Measurements from ENCODE around the gene FBXO2. TPM values are rescaled to one million over a fixed set of nuclear protein-coding genes. Genes with fewer than 3 reads are reported as not detected.

Gene FBXO2
- total and polyA plus RNA-seq, 9 of the 15 experiments (the other 6 are each of a cell fraction or from before 2014, with no cell fraction given): 0.04 to 1.9 (median 0.27) TPM

DNA sequence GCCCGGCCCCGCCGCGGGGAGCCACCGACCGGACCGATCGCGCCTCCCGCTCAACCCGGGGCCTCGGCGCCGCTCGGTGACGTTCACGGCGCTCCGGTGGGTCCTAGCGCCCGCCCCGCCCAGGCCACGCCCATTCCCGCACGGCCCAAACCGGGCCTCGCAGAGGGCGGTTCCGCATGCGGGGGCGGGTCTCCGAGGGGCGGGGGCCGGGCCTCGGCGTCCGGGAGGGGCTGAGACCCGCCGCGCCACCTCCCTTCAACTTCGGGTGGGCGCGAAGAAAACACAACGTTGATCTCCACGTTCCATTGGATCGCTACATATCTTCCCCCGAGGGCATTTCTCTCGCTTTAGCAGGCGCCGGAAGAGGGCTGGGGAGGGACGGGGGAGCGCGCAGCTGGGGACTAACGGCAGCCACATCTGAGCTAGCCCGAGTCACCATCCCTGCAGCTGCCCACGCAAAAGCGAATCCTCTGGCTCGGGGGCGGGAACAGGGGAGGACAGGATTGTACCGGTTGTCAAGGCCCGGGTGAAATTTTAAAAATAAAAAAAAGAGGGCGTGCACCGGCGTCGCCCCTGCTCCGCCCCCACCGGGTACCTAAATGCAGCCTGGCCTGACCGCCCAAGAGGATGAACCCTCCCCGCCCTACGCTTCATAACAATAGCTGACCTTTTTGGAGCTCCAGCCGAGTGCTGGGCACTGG is 27.0 kb upstream of the FBXO2 start, which contains the start of gene MAD2L2 (continued):
- TF ChIP-seq TAF15 (IDR thresholded peaks at IDR 0.05; ENCODE audit: low read depth, low read length) (no peak), MCM5 (IDR thresholded peaks at IDR 0.05; ENCODE audit: low read depth) (no peak), TFAP4 (CRISPR knock-in tag; IDR thresholded peaks at IDR 0.05; ENCODE audit: borderline replicate concordance) (peak; percentile 95), SMC3 (conservative IDR thresholded peaks at IDR 0.05; ENCODE audit: insufficient read depth, low read depth, low read length) (no peak), MTF1 (CRISPR knock-in tag; IDR thresholded peaks at IDR 0.05; ENCODE audit: borderline replicate concordance) (no peak), MYC (IDR thresholded peaks at IDR 0.05; ENCODE audit: low read depth, low read length) (peak; percentile 70; the same call in 1 of the 2 replicates), MYC (CRISPR knock-in tag; IDR thresholded peaks at IDR 0.05; ENCODE audit: borderline replicate concordance, low read depth) (peak; percentile 56; the same call in 1 of the 2 replicates), ERF (CRISPR knock-in tag; IDR thresholded peaks at IDR 0.05) (no peak; the same call in 1 of the 2 replicates), NRF1 (conservative IDR thresholded peaks at IDR 0.05 in 1 of 2, IDR thresholded peaks at IDR 0.05 in 1 of 2) (peak; percentile 68), ZNF347 (CRISPR knock-in tag; IDR thresholded peaks at IDR 0.05; ENCODE audit: low read depth) (no peak), CAMTA2 (CRISPR knock-in tag; conservative IDR thresholded peaks at IDR 0.05) (no peak), SAP30 (IDR thresholded peaks at IDR 0.05; ENCODE audit: borderline replicate concordance, insufficient read depth, low read depth, low read length, poor library complexity, severe bottlenecking) (peak; percentile 35), KLF13 (tag; IDR thresholded peaks at IDR 0.05; ENCODE audit: borderline replicate concordance, low read depth) (peak; percentile 82; the same call in 1 of the 2 replicates), ZFP1 (CRISPR knock-in tag; IDR thresholded peaks at IDR 0.05) (no peak), STAT5A (IDR thresholded peaks at IDR 0.05; ENCODE audit: borderline replicate concordance, low read length) (no peak), PBX2 (CRISPR knock-in tag; IDR thresholded peaks at IDR 0.05; ENCODE audit: low read depth) (no peak), PBX2 (tag; conservative IDR thresholded peaks at IDR 0.05; ENCODE audit: low read depth) (no peak), ZNF766 (CRISPR knock-in tag; conservative IDR thresholded peaks at IDR 0.05) (peak; percentile 25; the same call in 1 of the 2 replicates), SNRNP70 (optimal IDR thresholded peaks at IDR 0.05; ENCODE audit: low read depth, low read length) (no peak), SMARCC2 (IDR thresholded peaks at IDR 0.05; ENCODE audit: low read depth) (no peak)
- TF ChIP-seq, protein P1, sequence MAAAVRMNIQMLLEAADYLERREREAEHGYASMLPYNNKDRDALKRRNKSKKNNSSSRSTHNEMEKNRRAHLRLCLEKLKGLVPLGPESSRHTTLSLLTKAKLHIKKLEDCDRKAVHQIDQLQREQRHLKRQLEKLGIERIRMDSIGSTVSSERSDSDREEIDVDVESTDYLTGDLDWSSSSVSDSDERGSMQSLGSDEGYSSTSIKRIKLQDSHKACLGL (CRISPR knock-in tag; IDR thresholded peaks at IDR 0.05; ENCODE audit: borderline replicate concordance, poor library complexity, severe bottlenecking): no peak
- TF ChIP-seq, protein P2, sequence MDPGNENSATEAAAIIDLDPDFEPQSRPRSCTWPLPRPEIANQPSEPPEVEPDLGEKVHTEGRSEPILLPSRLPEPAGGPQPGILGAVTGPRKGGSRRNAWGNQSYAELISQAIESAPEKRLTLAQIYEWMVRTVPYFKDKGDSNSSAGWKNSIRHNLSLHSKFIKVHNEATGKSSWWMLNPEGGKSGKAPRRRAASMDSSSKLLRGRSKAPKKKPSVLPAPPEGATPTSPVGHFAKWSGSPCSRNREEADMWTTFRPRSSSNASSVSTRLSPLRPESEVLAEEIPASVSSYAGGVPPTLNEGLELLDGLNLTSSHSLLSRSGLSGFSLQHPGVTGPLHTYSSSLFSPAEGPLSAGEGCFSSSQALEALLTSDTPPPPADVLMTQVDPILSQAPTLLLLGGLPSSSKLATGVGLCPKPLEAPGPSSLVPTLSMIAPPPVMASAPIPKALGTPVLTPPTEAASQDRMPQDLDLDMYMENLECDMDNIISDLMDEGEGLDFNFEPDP (CRISPR knock-in tag; IDR thresholded peaks at IDR 0.05): no peak

Measured in K562 (cell line).